ENCODE results near the gene ZNF576.
"Not testable (repeated sequence)": the region's sequence is repeated elsewhere in the genome, so short reads cannot be mapped to it uniquely, and the experiment has no call there.

The ZNF576 gene

DNA sequence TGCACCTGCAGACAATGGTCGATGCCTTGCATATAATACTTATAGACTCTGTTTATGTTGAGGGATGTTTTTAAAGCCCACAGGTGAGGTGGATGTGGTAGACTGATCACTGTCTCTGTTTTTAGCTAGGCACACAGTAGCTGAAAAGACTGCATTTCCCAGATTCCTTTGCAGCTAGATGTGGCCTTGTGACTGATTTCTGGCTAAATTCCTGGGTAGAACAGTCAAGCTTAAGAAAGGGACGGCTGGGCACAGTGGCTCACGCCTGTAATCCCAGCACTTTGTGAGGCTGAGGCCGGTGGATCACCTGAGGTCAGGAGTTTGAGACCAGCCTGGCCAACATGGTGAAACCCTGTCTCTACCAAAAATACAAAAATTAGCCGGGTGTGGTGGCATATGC lies 3.9 kb downstream of the ZNF576 start:
- DNase-seq, result not testable (repeated sequence)

DNA sequence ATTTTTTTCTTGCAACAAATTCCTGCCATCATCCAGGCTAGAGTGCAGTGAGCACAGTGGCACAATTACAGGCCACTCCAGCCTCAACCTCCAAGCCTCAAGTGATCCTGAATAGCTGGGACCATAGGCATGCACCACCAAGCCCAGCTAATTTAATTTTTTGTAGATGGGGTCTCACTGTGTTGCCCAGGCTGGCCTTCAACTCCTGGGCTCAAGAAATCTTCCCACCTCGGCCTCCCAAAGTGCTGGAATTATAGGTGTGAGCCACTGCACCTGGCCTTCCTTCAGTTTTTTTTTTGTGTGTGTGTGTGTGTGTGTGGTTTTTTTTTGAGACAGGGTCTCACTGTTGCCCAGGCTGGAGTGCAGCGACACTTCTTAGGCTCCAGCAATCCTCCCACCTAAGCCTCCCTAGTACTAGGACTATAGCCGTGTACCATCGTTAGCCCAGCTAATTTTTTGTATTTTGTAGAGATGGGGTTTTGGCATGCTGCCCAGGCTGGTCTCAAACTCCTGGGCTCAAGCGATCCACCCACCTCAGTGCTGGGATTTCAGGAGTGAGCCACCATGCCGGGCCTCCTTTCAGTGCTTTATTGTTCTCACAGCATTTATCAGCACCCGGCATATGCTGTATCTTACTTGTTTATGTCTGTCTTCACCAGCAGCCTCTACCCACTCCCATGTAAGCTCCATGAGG lies 9.6 kb downstream of the ZNF576 start:
- no peak for DNase-seq

DNA sequence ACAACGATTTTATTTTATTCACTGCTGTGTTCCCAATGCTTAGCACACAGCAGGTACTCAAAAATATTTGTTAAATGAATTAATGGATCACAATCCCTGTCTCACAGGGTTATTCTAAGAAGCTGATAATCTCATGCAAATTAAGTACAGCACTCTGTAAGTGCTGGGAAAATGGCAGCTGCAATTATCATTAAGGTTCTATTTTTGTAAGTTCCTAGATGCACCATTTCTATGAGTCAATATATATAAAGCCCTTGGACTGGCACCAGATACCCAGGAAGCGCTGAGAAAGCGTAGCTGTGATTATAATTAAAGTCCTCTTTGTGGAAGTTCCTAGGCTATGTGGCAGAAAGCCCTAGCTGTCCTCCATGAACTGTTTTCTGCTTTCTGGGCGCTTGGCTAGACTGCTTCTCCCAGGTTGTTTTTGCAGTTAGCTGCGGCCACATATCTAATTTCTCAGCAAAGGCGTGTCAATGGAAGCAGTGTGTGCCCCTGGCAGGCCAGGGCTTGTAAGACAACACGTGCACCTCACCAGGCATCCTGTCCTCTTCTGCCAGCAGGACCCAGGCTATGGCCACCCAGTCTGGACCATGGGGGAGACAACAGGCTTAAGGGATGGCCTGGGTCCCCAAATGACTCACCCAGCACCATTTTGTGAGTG lies 10.3 kb downstream of the ZNF576 start:
- DNase-seq, result no peak

DNA sequence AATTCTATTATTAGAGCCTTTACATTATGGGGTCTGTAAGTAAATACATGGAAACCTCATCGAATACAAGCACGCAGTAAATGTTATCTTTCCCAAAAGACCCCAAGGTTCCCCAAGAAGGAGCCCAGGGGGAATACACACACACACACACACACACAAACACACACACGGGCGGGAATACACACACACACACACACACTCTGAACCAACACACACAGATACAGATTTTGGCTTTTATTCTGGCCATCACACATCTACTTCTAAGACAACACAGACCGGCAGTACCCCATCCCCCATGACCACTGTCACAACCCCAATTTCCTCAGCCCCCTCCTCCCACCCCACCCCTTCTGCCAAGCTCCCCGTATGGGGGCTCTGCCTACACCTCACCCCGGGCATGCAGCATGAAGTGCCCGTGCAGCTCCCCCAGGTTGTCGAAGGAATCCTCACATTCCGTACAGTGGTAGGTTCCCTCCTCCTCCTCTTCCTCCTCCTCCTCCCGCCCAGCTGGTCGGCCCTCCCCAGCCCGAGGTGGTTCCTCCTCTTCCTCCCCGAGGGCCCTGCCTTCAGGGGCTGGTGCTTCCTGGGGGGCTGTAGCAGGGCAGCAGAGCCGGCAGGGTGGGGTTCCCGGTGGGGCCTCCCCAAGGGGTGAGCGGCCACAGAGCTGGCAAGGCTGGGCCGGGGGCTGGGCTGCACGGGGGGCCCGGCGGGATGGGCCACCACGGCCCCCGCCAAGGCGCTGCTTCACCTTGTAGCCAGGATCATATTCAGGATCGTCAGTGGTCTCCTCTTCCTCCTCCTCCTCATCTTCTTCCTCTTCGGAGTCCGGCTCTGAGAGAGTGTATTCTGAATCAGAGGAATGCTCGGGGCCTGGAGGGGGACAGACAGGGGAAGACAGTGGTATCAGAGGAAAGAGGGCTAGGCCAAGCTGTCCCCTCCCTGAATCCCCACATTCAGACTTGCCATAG lies 11.1 kb downstream of the ZNF576 start:
- DNase-seq, result no peak

DNA sequence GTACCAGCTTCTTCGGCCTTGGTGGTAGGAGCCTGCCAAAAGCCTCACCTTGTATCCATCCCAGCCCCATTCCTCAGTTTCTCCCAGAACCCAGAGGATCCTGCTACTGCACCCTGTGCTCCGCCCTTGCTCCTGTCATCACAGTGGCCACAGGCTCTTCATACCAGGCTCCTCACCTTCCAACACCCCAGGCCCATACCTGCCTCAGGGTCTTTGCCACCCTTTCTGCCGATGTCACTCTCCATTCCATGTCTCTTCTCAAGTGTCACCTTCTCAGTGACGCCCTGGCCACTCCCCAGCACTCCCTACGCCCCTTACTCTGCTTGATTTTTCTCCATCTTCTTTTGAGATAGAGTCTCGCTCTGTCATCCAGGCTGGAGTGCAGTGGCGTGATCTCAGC lies 13.5 kb downstream of the ZNF576 start:
- no peak for DNase-seq

DNA sequence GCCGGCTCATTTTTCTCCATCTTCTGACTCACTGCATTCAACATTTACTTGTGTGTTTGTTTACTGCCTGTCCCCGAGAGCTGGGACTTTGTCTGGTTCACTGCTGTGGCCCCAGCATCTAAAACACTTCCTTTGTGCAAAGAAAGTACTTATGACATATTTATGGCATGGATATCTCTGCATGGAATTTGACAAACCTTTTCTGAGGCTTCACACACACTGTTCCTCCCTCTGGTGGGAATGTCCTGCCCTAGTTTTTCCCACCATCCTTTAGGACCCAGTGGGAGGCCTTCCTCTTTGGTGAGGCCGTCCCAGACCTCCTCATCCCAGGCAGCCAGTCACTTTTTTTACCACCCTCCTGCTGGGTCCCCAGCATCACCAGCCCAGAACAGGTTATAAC lies 14.1 kb downstream of the ZNF576 start:
- DNase-seq, result no peak

DNA sequence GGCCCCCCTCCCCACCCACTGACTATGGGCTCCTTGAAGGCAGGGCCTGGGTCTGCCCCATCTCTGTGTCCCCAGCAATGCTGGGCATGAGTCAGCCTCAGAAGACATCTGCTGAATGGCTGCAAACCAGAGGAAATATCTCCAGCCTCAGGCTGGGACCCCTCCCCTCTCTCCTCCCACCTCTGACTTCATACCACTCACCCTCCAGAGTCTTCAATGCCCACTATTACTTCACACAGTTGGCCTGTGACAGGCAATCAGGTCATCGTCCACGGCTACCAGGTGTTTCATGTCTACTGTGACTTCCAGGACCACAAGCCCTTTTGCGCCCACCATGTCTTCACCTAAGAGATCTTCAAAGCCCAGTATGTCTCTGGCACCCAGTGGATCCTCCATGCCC lies 15.4 kb downstream of the ZNF576 start, which contains the start of gene SRRM5:
Gene SRRM5 (plus strand): TSS at position 301 of the 400 bp plus-strand sequence. CDS start 34 bp downstream, at position 335.
- no peak for DNase-seq

DNA sequence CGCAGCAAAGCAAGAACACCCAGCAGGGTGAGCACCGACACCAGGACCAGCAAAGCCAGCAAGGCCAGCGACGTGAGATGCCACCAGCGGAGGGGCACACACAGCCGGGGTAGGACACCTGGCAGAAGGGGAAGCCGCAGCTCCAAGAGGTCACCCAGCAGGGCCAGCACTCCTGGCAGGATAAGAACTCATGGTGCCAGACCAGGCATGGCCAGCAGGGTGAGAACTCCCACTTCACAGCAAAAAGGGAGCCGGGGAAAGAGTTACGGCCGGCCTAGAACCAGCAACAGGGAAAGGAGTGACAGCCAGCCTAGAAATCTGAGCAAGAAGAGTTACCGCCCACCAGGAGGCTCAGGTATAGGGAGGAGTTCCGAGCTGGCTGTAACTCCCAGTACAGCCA lies 16.0 kb downstream of the ZNF576 start:
- DNase-seq, result no peak

DNA sequence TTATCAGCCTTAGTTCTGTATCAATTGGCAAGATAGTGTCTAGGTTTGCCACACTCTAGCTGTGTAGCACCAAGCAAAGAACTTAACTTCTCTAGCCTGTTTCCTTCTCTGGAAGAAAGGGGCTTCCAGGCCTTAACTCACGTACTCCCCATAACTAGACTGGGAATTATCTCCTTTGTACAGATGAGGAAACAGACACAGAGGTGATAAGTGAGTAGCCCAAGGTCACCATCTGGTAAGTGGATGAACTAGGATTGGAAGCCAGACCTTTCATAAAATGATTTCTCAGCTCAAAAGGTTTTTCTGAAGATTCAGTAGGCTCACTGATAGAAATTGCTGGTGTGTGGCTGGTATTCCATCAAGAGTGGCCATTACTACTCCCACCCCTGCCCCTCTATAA lies 19.9 kb downstream of the ZNF576 start:
- DNase-seq, result no peak

DNA sequence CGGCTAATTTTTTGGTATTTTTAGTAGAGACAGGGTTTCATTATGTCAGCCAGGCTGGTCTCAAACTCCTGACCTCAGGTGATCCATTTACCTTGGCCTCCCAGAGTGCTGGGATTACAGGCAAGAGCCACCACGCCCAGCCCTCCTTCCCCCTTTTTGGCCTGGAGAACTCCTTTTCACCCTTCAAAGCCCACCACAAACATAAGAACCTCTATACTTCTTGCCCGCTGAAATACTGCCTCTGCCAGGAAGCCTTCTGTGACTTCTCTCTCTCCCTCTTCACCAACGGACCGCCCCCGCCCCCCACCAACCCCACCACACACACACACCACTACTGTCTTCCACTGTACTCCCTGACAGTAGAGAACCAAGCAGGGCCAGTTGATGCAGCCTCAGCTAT lies 20.6 kb downstream of the ZNF576 start:
- DNase-seq, result no peak

DNA sequence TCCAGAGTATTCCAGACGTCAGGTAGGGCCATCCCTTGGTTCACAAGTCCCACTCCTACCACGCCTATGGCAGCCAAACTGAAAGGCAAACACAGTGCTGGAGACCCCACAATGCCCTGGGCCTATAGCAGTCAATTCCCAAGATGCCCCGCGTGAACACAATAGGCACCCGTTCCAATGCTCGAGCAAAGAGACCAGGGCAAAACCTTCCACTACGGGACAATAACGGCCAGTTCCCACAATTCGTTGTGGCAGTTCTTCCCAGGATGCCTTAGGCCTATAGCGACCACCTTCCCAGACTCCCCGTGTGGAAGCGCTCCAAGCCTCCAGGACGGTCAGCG lies 22.5 kb downstream of the ZNF576 start:
- DNase-seq, result no peak

DNA sequence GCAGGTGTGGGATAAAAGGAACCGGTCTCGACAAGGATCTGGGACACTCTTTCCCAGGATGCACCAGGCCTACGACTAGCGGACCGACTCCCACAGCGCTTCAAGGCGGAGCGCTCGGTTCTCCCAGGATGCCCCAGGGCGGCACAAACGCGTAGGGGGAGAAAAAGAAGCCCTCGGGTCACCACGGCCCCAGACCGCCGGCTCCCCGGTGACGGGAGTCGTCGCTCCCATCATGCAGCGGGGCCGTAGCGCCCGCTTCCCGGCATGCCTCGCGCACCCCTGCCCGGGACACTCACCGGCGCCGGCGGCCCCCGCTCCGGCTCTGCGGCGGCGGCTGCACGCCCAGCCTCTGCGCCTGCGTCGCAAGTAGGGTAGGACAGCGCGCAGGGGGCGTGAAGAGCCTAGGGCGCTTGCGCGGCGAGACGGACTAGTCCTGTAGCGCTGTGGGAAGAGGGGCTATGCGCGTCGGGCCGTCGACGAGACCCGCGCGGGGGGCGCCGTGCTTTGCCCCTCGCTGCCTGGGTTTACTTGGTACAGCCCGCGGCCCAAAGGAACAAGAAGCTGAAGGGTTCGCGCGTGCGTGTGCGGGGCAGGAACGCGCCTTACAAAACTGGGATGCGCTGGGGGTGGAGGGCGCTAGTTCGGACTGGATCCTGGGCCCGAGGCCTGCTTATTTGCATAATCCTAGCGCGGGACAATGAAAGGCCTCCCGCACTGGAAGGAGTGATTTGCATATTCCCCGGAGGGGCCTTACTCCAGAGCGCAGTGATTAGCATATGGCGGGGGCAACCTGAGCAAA lies 23.1 kb downstream of the ZNF576 start, which contains the start of gene ZNF428:
Gene ZNF428 (minus strand): TSS at position 368 of the 799 bp plus-strand sequence. CDS start 5,325 bp downstream, outside the sequence.
- DNase-seq, result peak; percentile 97

DNA sequence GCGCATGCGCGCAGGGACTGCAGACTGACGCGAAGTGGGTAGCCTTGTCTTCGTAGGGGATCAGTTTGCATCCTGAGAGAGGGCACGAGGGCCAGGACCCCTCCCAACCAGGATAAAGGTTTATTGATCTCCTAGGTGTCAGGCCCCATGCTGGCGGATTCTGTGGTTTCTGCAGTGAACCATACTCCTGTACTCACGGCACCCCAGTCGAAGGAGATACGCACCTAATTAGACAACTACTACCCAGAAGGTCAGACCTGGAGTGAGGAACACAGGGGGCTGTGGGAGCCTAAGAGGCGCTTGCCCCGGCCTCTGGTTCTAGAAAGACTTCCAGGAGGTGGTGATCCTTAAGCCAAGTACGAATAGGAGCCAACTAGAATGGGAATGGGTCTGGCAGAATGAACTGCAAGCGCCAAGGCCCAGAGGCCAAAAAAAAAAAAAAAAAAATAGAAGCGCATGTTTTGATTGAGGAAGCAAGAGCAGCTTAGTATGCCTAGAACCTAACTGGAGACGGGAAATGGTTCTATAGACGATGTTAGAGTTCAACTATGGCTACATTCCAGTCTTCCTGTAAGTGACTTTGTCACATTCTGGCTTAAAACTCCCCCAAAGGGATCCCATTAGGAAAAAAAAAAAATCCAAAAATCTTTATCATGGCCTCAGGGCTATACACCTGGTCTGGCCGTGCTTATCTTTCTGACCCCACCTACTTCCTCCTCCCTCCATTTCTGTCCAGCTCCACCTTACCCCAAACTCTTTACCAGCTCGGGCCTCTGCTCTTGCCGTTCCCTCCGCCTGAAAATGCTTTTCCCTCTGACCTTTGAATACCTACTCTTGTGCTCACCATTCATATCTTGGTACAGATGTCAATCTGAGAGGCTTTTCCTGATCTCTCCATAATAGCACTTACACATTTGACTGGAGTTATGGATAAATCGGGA lies 23.9 kb downstream of the ZNF576 start:
- DNase-seq, result no peak

DNA sequence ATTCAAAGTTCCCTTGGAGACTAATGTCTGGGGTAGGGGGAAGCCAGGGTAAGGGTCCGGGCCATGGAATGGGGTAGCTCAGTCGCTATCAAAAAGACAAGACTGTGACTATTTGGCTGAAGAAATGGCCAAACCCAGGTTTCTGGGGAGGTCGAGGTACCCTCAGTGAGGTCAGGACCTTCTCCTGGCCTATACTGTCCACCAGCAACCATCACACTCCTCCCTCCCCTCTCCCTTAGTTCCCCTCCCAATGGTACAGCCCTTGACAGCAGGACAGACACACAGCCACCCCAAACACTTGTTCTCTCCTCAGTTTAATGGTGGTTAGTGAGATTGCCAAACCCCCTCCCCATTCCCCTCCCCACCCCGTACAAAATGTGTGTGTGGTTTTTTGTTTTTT lies 25.7 kb downstream of the ZNF576 start:
- no peak for DNase-seq

DNA sequence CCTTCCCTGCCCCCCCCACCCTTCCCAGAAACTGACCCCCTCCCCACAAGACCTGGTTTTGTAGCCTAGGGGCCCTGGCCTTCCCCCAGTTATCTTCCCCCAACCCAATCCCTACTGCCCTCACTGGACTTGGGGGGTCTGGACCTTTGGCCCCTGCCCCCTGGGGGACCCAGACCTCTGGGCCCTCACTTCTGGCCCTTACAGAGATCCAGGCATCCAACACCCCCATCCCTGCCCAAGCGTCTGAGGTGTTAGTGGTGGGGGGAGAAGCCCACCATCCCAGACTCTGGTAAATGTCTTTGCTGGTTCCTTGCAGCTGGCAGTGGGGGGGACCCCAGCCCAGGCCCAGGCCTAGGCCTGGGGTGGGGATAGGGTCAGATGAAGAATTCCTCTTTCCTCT lies 26.6 kb downstream of the ZNF576 start:
- no peak for DNase-seq

DNA sequence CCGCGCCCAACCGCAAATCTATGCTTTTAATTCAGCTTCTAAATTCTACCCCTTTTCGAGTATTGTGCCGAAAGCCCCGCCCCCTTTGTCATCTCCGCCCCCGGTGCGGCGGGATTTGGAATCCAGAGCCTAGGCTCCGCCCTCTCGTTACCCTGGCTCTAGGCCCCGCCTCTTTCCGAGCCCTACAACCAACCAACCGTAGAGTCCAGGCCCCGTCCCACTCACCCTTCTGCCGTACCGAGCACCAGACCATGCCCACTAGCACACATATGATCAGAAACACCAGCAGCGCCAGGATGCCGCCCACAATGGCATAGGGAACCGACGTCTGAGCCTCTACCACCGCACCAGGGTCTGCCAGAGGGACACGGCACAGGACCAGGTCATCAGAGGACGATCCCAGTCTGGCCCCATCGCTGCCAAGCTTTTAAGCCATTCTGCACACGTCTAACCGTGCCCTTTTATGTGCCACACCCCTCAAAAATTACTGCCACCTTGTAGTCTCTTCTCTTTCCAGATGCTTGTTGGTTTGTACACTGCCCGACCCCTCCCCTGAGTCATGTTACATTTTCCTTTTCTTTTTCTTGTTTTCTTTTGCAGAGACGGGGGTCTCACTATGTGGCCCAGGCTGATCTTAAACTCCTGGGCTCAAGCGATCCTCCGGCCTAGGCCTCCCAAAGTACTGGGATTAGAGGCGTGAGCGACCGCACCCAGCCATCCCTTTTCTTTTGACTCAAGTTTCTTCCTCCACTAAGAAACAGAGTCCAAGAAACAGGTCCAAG lies 27.7 kb downstream of the ZNF576 start:
- no peak for DNase-seq

DNA sequence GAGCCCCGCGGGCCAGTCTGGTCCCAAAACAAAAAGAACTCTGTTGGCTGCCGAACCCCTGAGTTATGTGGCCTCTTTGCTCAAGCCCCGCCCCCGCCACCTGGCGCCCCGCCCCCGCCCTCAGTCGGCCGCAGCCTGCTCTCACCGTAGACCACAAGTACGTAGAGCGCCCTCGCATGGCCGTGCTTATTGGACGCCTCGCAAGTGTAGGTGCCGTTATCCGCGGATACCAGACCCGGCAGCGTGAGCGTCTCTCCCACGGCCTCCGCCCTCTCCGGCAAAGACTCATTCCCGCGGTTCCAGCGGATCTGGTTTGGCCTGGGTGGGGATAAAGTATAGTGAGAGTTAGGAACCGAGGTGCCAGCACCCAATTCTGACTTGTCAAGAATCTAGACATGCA lies 28.5 kb downstream of the ZNF576 start:
- DNase-seq, result no peak

DNA sequence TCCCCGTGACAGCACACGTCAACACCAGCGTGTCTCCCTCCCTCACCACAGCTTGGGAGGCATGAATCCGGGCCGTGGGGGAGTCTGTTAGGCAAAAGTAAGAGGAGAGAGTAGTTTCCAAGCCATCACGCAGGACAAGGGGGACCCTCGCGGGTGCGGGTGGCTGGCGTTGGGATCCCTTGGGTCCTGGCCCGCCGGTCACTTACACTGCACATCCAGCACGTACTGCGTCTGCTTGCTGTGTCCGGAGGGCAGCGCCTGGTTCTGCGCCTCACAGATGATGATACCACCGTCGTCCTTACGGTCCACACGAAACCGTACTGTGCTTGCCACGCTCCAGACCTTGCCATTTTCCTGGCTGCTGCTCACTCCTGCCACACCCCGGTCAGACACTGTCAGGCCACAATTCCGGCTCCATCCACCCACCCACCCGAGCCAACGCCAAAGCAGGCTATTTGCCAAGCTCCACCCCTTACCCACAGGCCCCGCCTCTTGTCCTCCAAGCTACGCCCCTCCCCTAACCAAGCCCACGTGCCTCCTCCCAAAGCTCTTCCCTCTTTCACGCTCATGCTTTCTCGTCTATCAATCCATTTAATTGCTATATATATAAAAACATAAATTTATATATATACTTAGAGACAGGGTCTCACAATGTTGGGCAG lies 29.7 kb downstream of the ZNF576 start:
- DNase-seq, result no peak

DNA sequence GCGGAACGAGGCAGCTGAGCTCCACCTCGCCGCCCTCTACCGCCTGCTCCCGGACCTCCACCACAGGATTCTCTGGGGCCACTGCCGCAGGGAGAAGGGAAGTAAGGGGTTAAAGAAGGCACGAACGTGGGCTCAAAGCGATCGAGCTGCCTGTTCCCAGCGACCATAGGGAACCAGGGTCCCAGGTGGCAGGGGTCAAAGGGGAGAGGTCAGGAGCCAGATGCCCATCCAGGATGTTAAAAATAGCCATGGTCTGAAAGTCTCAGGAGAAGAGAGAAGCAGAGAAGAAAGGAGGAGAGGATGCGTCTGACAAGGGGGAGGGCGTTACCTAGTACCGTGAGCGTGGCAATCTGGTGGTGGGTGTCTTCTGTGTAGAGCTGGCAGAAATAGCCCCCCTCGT lies 30.4 kb downstream of the ZNF576 start:
- DNase-seq, result no peak

Measured in DMS53 (cell line).